Effector memory CD4-positive, alpha-beta T cell (primary cell): ENCODE data around the gene RFX1.
"Not testable (repeated sequence)": the region's sequence is repeated elsewhere in the genome, so short reads cannot be mapped to it uniquely, and the experiment has no call there.

ENCODE experiments used
- DNase-seq, 3 donors: peaks; one replicate each; pipeline ENCODE4 v3.0.0-alpha.2; 2020
- H3K27ac ChIP-seq: 2 replicates; pipeline ENCODE4 v1.7.0; 2013; ENCODE audit warnings: mild to moderate bottlenecking, low read length, moderate library complexity; ENCODE audit not compliant: insufficient read depth, poor library complexity, severe bottlenecking
- H3K27me3 ChIP-seq: replicated peaks from 2 replicates; pipeline ENCODE4 v1.7.0; 2013; ENCODE audit warnings: mild to moderate bottlenecking, low read length; ENCODE audit not compliant: insufficient read depth, control insufficient read depth, poor library complexity, severe bottlenecking
- H3K36me3 ChIP-seq: 2 replicates; pipeline ENCODE4 v1.7.0; 2013; ENCODE audit warnings: mild to moderate bottlenecking, low read length, moderate library complexity; ENCODE audit not compliant: control insufficient read depth, insufficient read depth
- H3K4me1 ChIP-seq: 2 replicates; pipeline ENCODE4 v1.7.0; 2013; ENCODE audit warnings: low read length, mild to moderate bottlenecking; ENCODE audit not compliant: control insufficient read depth, insufficient read depth, poor library complexity, severe bottlenecking
- H3K4me3 ChIP-seq: 2 replicates; pipeline ENCODE4 v1.7.0; 2013; ENCODE audit warnings: low read length, low read depth, mild to moderate bottlenecking; ENCODE audit not compliant: insufficient read depth, poor library complexity, severe bottlenecking
- H3K9me3 ChIP-seq: 2 replicates; pipeline ENCODE4 v1.7.0; 2013; ENCODE audit warnings: mild to moderate bottlenecking, low read length, moderate library complexity; ENCODE audit not compliant: control insufficient read depth

Gene RFX1

GRCh38 chr19:13923194-13923987 is 82.7 kb downstream of the RFX1 start:
- Histone ChIP-seq H3K27ac (no peak overlapping the region), H3K27me3 (no peaks in the 10 kb centered on the region), H3K36me3 (peaks cover 29% of the 10 kb centered on the region), H3K4me3 (no peak overlapping the region), H3K4me1 (no peaks in the 10 kb centered on the region), H3K9me3 (no peaks in the 10 kb centered on the region)
- no peak for DNase-seq

- not testable (repeated sequence) for H3K4me3 ChIP-seq, DNase-seq
- H3K36me3 ChIP-seq: peaks cover 25% of the 10 kb centered on the region
These were observed 84.0 kb downstream of the RFX1 start for GRCh38 chr19:13922118-13922517.

GRCh38 chr19:13920940-13921747 is 85.0 kb downstream of the RFX1 start:
- Histone ChIP-seq H3K4me3 (no peak overlapping the region), H3K27me3 (no peaks in the 10 kb centered on the region), H3K9me3 (no peaks in the 10 kb centered on the region), H3K4me1 (no peaks in the 10 kb centered on the region), H3K27ac (no peak overlapping the region), H3K36me3 (peaks cover 24% of the 10 kb centered on the region)
- no peak for DNase-seq

More at GRCh38 chr19:13922118-13922517, 84.0 kb downstream of the RFX1 start:
- H3K27ac ChIP-seq, H3K4me1 ChIP-seq, H3K9me3 ChIP-seq, H3K27me3 ChIP-seq: not testable (repeated sequence)

GRCh38 chr19:13920524-13920923 is 85.6 kb downstream of the RFX1 start:
- H3K27ac ChIP-seq: no peak overlapping the region
- peaks cover 25% of the 10 kb centered on the region for H3K36me3 ChIP-seq
- no peak for DNase-seq
- H3K27me3 ChIP-seq: no peaks in the 10 kb centered on the region
- no peaks in the 10 kb centered on the region for H3K9me3 ChIP-seq
- H3K4me1 ChIP-seq: no peaks in the 10 kb centered on the region
- H3K4me3 ChIP-seq: no peak overlapping the region

GRCh38 chr19:13918726-13919411 is 87.3 kb downstream of the RFX1 start:
- H3K4me1 ChIP-seq: no peaks in the 10 kb centered on the region
- no peaks in the 10 kb centered on the region for H3K9me3 ChIP-seq
- no peak for DNase-seq
- H3K4me3 ChIP-seq: no peak overlapping the region
- no peak overlapping the region for H3K27ac ChIP-seq
- no peaks in the 10 kb centered on the region for H3K27me3 ChIP-seq
- H3K36me3 ChIP-seq: peaks cover 35% of the 10 kb centered on the region

- peaks cover 37% of the 10 kb centered on the region for H3K36me3 ChIP-seq
- no peaks in the 10 kb centered on the region for H3K9me3 ChIP-seq
These were observed 88.2 kb downstream of the RFX1 start for GRCh38 chr19:13917888-13918406.

GRCh38 chr19:13914777-13915176 is 91.3 kb downstream of the RFX1 start:
- no peak for DNase-seq
- Histone ChIP-seq H3K9me3 (no peaks in the 10 kb centered on the region), H3K27me3 (no peaks in the 10 kb centered on the region), H3K4me3 (no peak overlapping the region), H3K4me1 (no peaks in the 10 kb centered on the region), H3K27ac (no peak overlapping the region), H3K36me3 (peaks cover 33% of the 10 kb centered on the region)

More at GRCh38 chr19:13917888-13918406, 88.2 kb downstream of the RFX1 start:
- DNase-seq: no peak
- H3K27me3 ChIP-seq: no peaks in the 10 kb centered on the region
- H3K4me3 ChIP-seq: no peak overlapping the region
- no peak overlapping the region for H3K27ac ChIP-seq
- no peaks in the 10 kb centered on the region for H3K4me1 ChIP-seq

- no peaks in the 10 kb centered on the region for H3K4me1 ChIP-seq
- DNase-seq: no peak
- H3K4me3 ChIP-seq: no peak overlapping the region
- H3K27ac ChIP-seq: no peak overlapping the region
- no peaks in the 10 kb centered on the region for H3K9me3 ChIP-seq
- H3K27me3 ChIP-seq: no peaks in the 10 kb centered on the region
- H3K36me3 ChIP-seq: peaks cover 30% of the 10 kb centered on the region
These were observed 92.8 kb downstream of the RFX1 start for GRCh38 chr19:13913352-13913751.
